GM19452 (cell line): ENCODE results near the gene ONECUT1.
"Not testable (repeated sequence)": the region's sequence is repeated elsewhere in the genome, so short reads cannot be mapped to it uniquely, and the experiment has no call there.

Source experiments
- ATAC-seq: cut with Tn5 transposase; IDR thresholded peaks from one replicate; pipeline ENCODE4 v1.9.1; 2021; ENCODE audit not compliant: unreplicated experiment

Gene ONECUT1

GRCh38 chr15:52790169-52790708, at the start of gene ONECUT1:
TSS of gene ONECUT1 (minus strand) at chr15:52790336. CDS start at chr15:52789884, 452 bp downstream.
- ATAC-seq: peak; percentile 80

GRCh38 chr15:52834379-52834778, 44.2 kb upstream of the ONECUT1 start:
- ATAC-seq: no peak

- ATAC-seq: not testable (repeated sequence)
These were observed 34.2 kb upstream of the ONECUT1 start for GRCh38 chr15:52824169-52824942.

- no peak for ATAC-seq
These were observed 32.3 kb upstream of the ONECUT1 start for GRCh38 chr15:52822475-52822874.

- ATAC-seq: no peak
These were observed 29.1 kb upstream of the ONECUT1 start for GRCh38 chr15:52819253-52819652.

- ATAC-seq: not testable (repeated sequence)
These were observed 25.8 kb upstream of the ONECUT1 start for GRCh38 chr15:52815899-52816298.

GRCh38 chr15:52808996-52809395, 18.9 kb upstream of the ONECUT1 start:
- no peak for ATAC-seq

- no peak for ATAC-seq
These were observed 18.3 kb upstream of the ONECUT1 start for GRCh38 chr15:52808441-52808840.

- no peak for ATAC-seq
These were observed 16.1 kb upstream of the ONECUT1 start for GRCh38 chr15:52806284-52806655.

GRCh38 chr15:52805351-52806283, 15.5 kb upstream of the ONECUT1 start:
- no peak for ATAC-seq

GRCh38 chr15:52804526-52805081, 14.5 kb upstream of the ONECUT1 start:
- ATAC-seq: no peak

GRCh38 chr15:52803467-52804306, 13.6 kb upstream of the ONECUT1 start:
- ATAC-seq: no peak

- no peak for ATAC-seq
These were observed 13.0 kb upstream of the ONECUT1 start for GRCh38 chr15:52803108-52803466.

- ATAC-seq: no peak
These were observed 12.0 kb upstream of the ONECUT1 start for GRCh38 chr15:52802110-52802509.

GRCh38 chr15:52801748-52802085, 11.6 kb upstream of the ONECUT1 start:
- no peak for ATAC-seq

GRCh38 chr15:52800828-52801747, 11.0 kb upstream of the ONECUT1 start:
- no peak for ATAC-seq

GRCh38 chr15:52799145-52799811, 9.1 kb upstream of the ONECUT1 start:
- no peak for ATAC-seq

- ATAC-seq: no peak
These were observed 8.5 kb upstream of the ONECUT1 start for GRCh38 chr15:52798529-52799101.
